ENCODE measurements around the gene PLPPR4.

The PLPPR4 gene

DNA sequence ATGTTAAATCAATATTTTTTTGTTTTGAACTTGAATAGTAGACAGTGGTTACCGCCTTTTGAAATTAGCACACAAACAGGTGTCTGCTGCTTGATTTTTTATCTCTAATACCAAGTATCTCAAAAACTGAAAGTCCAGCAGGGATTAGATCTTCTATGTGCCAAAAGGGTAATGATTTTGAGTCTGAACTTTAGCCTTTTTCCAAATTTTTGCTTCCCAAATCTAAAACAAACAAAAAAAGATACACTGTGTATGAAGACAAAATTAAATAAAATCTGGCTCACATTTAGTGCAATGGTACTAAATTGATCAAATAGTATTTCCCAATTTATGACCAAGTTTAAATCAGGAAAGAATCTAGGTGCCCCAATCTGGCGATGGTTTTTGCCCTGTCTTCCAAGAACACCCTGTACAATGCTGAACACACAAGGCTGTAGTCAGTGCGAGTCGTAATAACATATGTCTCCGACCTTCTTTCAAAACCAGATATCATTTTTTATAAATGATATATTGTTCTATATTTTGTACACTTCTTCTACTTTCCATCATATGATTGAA lies 40.5 kb downstream of the PLPPR4 start:
- TF ChIP-seq, protein P1, sequence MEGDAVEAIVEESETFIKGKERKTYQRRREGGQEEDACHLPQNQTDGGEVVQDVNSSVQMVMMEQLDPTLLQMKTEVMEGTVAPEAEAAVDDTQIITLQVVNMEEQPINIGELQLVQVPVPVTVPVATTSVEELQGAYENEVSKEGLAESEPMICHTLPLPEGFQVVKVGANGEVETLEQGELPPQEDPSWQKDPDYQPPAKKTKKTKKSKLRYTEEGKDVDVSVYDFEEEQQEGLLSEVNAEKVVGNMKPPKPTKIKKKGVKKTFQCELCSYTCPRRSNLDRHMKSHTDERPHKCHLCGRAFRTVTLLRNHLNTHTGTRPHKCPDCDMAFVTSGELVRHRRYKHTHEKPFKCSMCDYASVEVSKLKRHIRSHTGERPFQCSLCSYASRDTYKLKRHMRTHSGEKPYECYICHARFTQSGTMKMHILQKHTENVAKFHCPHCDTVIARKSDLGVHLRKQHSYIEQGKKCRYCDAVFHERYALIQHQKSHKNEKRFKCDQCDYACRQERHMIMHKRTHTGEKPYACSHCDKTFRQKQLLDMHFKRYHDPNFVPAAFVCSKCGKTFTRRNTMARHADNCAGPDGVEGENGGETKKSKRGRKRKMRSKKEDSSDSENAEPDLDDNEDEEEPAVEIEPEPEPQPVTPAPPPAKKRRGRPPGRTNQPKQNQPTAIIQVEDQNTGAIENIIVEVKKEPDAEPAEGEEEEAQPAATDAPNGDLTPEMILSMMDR (IDR thresholded peaks at IDR 0.05), result no peak

DNA sequence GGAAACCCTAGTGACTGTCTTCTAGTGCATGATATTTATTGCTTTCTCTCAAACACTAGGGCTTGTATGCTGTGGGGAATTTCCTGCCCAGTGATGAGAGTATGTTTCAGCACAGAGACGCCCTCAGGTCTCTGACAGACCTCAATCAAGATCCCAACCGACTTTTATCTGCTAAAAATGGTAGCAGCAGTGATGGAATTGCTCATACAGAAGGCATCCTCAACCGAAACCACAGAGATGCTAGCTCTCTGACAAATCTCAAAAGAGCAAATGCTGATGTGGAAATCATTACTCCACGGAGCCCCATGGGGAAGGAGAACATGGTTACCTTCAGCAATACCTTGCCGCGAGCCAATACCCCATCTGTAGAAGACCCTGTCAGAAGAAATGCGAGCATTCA lies 41.3 kb downstream of the PLPPR4 start:
- TF ChIP-seq, protein P1 (IDR thresholded peaks at IDR 0.05), result no peak

GRCh38 chr1:99306056-99306455 lies 41.8 kb downstream of the PLPPR4 start:
- TF ChIP-seq, protein P1 (IDR thresholded peaks at IDR 0.05), result no peak

DNA sequence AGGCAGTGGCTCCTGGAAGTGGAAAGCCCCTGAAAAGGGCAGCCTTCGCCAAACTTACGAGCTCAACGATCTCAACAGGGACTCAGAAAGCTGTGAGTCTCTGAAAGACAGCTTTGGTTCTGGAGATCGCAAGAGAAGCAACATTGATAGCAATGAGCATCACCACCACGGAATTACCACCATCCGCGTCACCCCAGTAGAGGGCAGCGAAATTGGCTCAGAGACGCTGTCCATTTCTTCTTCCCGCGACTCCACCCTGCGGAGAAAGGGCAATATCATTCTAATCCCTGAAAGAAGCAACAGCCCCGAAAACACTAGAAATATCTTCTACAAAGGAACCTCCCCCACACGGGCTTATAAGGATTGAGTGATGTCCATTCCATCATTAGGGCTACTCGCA lies 42.4 kb downstream of the PLPPR4 start:
- TF ChIP-seq, protein P1 (IDR thresholded peaks at IDR 0.05), result no peak

GRCh38 chr1:99315305-99315704 lies 51.0 kb downstream of the PLPPR4 start:
- TF ChIP-seq, protein P1 (IDR thresholded peaks at IDR 0.05), result no peak

DNA sequence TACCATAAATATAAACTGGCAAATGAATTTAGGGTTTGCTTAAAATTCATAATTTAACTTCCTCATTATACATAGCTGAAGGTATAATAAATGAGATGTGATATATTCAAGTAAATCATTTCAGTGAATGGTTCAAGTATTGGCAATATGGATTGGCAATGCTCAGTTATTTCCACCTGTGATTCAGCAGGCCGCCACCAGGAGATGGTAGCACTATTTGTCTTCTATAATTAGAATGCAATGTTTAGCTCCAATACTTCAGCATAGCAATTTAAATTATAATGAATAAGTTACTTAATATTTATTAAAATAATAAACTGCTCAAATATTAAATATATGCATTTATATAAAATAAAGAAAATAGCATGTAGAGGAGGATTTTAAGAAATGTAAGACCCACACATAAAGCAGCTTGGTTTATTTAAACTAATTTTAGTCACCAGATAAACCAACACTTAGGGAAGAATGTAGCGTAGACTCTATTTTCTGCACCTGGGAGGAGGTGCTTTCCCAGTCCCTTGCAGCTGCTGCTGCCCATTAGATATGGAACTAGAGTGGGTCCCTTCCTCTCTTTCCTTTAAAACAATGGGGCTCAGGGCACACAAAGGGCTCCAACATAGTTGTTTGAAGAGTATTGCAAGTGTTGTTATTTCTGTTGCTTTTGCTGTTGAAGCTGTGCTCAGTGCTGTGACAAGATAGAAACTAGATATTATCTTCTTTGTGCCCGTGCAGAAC lies 62.1 kb downstream of the PLPPR4 start:
- TF ChIP-seq, protein P1 (IDR thresholded peaks at IDR 0.05), result peak; percentile 66

DNA sequence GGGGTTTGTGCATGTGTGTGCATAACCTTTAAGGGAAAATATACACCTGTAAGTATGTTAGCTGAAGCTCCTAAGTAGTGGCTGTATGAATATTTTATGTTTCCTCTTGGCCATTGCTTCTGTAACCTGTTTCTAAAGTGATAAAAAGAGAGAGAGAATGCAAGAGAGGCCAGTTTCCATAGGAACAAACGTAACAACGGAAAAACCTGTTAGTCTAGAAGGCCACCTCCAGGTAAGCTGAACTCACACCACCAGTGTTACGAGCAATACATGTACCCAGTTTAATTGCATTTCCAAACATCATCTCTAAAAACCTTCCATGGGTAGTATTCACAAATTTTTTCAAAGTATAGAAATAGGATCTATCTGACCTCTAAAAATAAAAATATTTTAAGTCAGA lies 63.1 kb downstream of the PLPPR4 start:
- TF ChIP-seq, protein P1 (IDR thresholded peaks at IDR 0.05), result peak; percentile 47; the same call in 1 of the 2 replicates

Measured in LNCAP (cell line).